GM12878 (cell line): Measurements from ENCODE around the gene TEKT3. TPM values are rescaled to one million over a fixed set of nuclear protein-coding genes. Genes with fewer than 3 reads are reported as not detected.

Experiments
- ATAC-seq: fragments of 200-7000 bp; cut with Tn5 transposase; 3 replicates; pipeline ENCODE4 v1.9.1; 2020; ENCODE audit warnings: mild to moderate bottlenecking, moderate library complexity
- BruUV-seq: library from RNA; stranded (reverse); fragments of 400-500 nt; replicated peaks from 2 replicates; lab custom pipeline; 2021; lab: Mats Ljungman, UMichigan
- CTCF ChIA-PET: fragments of 300-600 bp; sonication (Branson Sonifier 250); formaldehyde crosslinking; extraction: SDS; loops from one replicate; lab custom pipeline; 2021; ENCODE audit warnings: inconsistent platforms; lab: Yijun Ruan, JAX
- POLR2A ChIA-PET: fragments of 350-600 bp; formaldehyde crosslinking; extraction: SDS; loops from one replicate; lab custom pipeline; 2021; ENCODE audit warnings: inconsistent platforms; lab: Charles Lee
- RAD21 ChIA-PET: fragments of 300-600 bp; sonication (Branson Sonifier 250); formaldehyde crosslinking; loops from one replicate; lab custom pipeline; 2023; ENCODE audit warnings: antibody characterized with exemption; ENCODE audit not compliant: unreplicated experiment; lab: Charles Lee
- SMC1A ChIA-PET: fragments of 300-600 bp; sonication (Branson Sonifier 250); formaldehyde crosslinking; loops from one replicate; lab custom pipeline; 2023; ENCODE audit not compliant: unreplicated experiment, uncharacterized antibody; lab: Charles Lee
- DNase-seq: peaks from one replicate; pipeline ENCODE4 v3.0.0-alpha.2; 2011; ENCODE audit warnings: low read depth, low spot score
- FAIRE-seq: peaks from 3 replicates; lab custom pipeline; 2011; peaks lifted over from hg19 to GRCh38; lab: Jason Lieb, UNC
- H2AFZ ChIP-seq: 2 replicates; pipeline ENCODE4 v1.6.0; 2011; ENCODE audit warnings: low read depth, low read length, control low read depth; ENCODE audit not compliant: control insufficient read depth
- H3K27ac ChIP-seq: 2 replicates; pipeline ENCODE4 v1.5.1; 2011; ENCODE audit warnings: control low read depth; ENCODE audit not compliant: control insufficient read depth, insufficient read depth
- H3K27me3 ChIP-seq, 2 experiments: replicated peaks in 1 of 2; 2 replicates each; pipeline versions ENCODE4 v1.6.0 to v1.6.1; 2011; ENCODE audit warnings: low read length in 1 of 2; ENCODE audit not compliant: control insufficient read depth in 2 of 2, insufficient read depth in 2 of 2
- H3K36me3 ChIP-seq, 2 experiments: 2 replicates each; pipeline ENCODE4 v1.5.1; 2011; ENCODE audit warnings: low read length in 1 of 2; ENCODE audit not compliant: control insufficient read depth in 2 of 2, insufficient read depth in 2 of 2
- H3K4me1 ChIP-seq: 2 replicates; pipeline ENCODE4 v1.6.1; 2011; ENCODE audit warnings: mild to moderate bottlenecking, low read length, moderate library complexity, mixed read lengths; ENCODE audit not compliant: control insufficient read depth, insufficient read depth
- H3K4me2 ChIP-seq: 2 replicates; pipeline ENCODE4 v1.6.0; 2011; ENCODE audit warnings: control low read depth; ENCODE audit not compliant: control insufficient read depth, insufficient read depth
- H3K4me3 ChIP-seq: fragments of 200-600 bp; sonication (generic); 2 replicates; pipeline ENCODE4 v1.5.1; 2016
- H3K79me2 ChIP-seq: 2 replicates; pipeline ENCODE4 v1.6.0; 2011; ENCODE audit warnings: low read length; ENCODE audit not compliant: control insufficient read depth, insufficient read depth
- H3K9ac ChIP-seq: 2 replicates; pipeline ENCODE4 v1.8.0; 2011; ENCODE audit warnings: low read length, control low read depth, mixed read lengths; ENCODE audit not compliant: control insufficient read depth, insufficient read depth
- H3K9me3 ChIP-seq: replicated peaks from 3 replicates; pipeline ENCODE4 v1.5.1; 2011; ENCODE audit warnings: mild to moderate bottlenecking, low read length; ENCODE audit not compliant: control insufficient read depth, insufficient read depth
- H4K20me1 ChIP-seq: 2 replicates; pipeline ENCODE4 v1.6.0; 2011; ENCODE audit not compliant: control insufficient read depth, insufficient read depth
- BCL11A ChIP-seq: IDR thresholded peaks from 2 replicates; pipeline ENCODE4 v1.6.1; 2011; ENCODE audit warnings: low read depth, low read length
- CBX3 ChIP-seq: fragments of 200-600 bp; sonication (generic); IDR thresholded peaks from 2 replicates; pipeline ENCODE4 v1.6.1; 2016; ENCODE audit warnings: low read depth, borderline replicate concordance
- CEBPB ChIP-seq, 2 experiments: fragments of 150-350 bp in 1 of 2; IDR thresholded peaks; 2 replicates each; pipeline ENCODE4 v1.6.1; 2012 to 2014; ENCODE audit warnings: low read depth in 2 of 2, low read length in 2 of 2, borderline replicate concordance in 1 of 2, inconsistent platforms in 1 of 2
- EGR1 ChIP-seq, 2 experiments: IDR thresholded peaks; 1 replicate in 1 of 2; 2 replicates in 1 of 2; pipeline ENCODE4 v1.6.1; 2011 to 2012; ENCODE audit warnings: low read depth in 2 of 2, low read length in 2 of 2, borderline replicate concordance in 1 of 2, mild to moderate bottlenecking in 1 of 2, moderate library complexity in 1 of 2
- JUND ChIP-seq: IDR thresholded peaks from 2 replicates; pipeline ENCODE4 v1.6.1; 2012; ENCODE audit warnings: low read depth, mild to moderate bottlenecking, low read length, improper control_type of control experiment, moderate library complexity
- MYB ChIP-seq: fragments of 150-350 bp; IDR thresholded peaks from 2 replicates; pipeline ENCODE4 v1.6.1; 2014; ENCODE audit warnings: mild to moderate bottlenecking, low read depth, low read length, borderline replicate concordance
- SMARCA5 ChIP-seq: fragments of 450-650 bp; IDR thresholded peaks from 2 replicates; pipeline ENCODE4 v1.6.1; 2017; ENCODE audit warnings: mild to moderate bottlenecking
- SP1 ChIP-seq: IDR thresholded peaks from one replicate; pipeline ENCODE4 v1.6.1; 2011; ENCODE audit warnings: low read depth, low read length
- SPI1 ChIP-seq: IDR thresholded peaks from 2 replicates; pipeline ENCODE4 v1.6.1; 2011; ENCODE audit warnings: low read depth, mild to moderate bottlenecking, low read length, moderate library complexity, borderline replicate concordance; ENCODE audit not compliant: insufficient read depth
- STAT3 ChIP-seq: IDR thresholded peaks from 2 replicates; pipeline ENCODE4 v1.6.1; 2011; ENCODE audit warnings: low read depth, low read length, improper control_type of control experiment
- YBX1 ChIP-seq: fragments of 450-650 bp; IDR thresholded peaks from 2 replicates; pipeline ENCODE4 v1.6.1; 2016; ENCODE audit warnings: antibody characterized with exemption
- ZNF384 ChIP-seq: IDR thresholded peaks from 2 replicates; pipeline ENCODE4 v1.6.1; 2012; ENCODE audit warnings: low read depth, mild to moderate bottlenecking, low read length, improper control_type of control experiment, borderline replicate concordance
- WGBS: methylation state at CpG from one replicate; pipeline ENCODE4 v1.1.6; 2016; ENCODE audit warnings: low lambda C conversion rate; ENCODE audit not compliant: insufficient replicate concordance, insufficient coverage; ENCODE audit errors: missing lambda C conversion rate; 5-methylcytosine and 5-hydroxymethylcytosine counted together
- in situ Hi-C: fragments of 300-500 bp; cut with MboI; formaldehyde crosslinking; loops from 9 replicates; pipeline ENCODE4 v1.14.3; 2018; ENCODE audit warnings: mixed read lengths
- intact Hi-C: fragments of 100-400 bp; cut with micrococcal nuclease; formaldehyde crosslinking; loops from one replicate; pipeline ENCODE4 v1.14.2; 2022; ENCODE audit not compliant: unreplicated experiment
- polyA plus RNA-seq, 11 experiments: library from polyadenylated mRNA; depleted of rRNA in 4 of 11; unstranded in 6 of 11; stranded (reverse) in 5 of 11; fragments of >200 nt; fragmentation: Nextera tagmentation in 4 of 11; fragmentation: Illumina TruSeq in 1 of 11; extraction: Ambion mirVana in 4 of 11; extraction: Trizol in 1 of 11; gene quantifications; 1 replicate in 1 of 11; 2 replicates in 10 of 11; pipeline versions ENCODE4 v1.2.1 to v1.2.3, GENCODE V29; 2011 to 2016; ENCODE audit warnings: inconsistent platforms in 2 of 11, missing spikeins in 2 of 11, low read depth in 1 of 11
- total RNA-seq, 4 experiments: library from RNA; depleted of rRNA in 3 of 4; stranded (reverse); fragments of >200 nt in 3 of 4; fragmentation: Illumina TruSeq in 1 of 4; extraction: Trizol in 1 of 4; gene quantifications; 2 replicates each; pipeline versions ENCODE4 v1.2.1 to v1.2.3, GENCODE V29; 2013 to 2021
- TF ChIP-seq, protein P1 (sequence below): fragments of 450-650 bp; formaldehyde crosslinking; IDR thresholded peaks from 2 replicates; pipeline ENCODE4 v1.5.0; 2022; ENCODE audit warnings: mild to moderate bottlenecking, missing genetic modification characterization
- TF ChIP-seq, protein P2 (sequence below): fragments of 450-650 bp; IDR thresholded peaks from 2 replicates; pipeline ENCODE4 v1.6.1; 2014; ENCODE audit warnings: mild to moderate bottlenecking

TEKT3 gene
- total and polyA plus RNA-seq, 10 of the 15 experiments (the other 5 are each of a cell fraction or from before 2014, with no cell fraction given) = 0.15 TPM; not detected in 9

DNA sequence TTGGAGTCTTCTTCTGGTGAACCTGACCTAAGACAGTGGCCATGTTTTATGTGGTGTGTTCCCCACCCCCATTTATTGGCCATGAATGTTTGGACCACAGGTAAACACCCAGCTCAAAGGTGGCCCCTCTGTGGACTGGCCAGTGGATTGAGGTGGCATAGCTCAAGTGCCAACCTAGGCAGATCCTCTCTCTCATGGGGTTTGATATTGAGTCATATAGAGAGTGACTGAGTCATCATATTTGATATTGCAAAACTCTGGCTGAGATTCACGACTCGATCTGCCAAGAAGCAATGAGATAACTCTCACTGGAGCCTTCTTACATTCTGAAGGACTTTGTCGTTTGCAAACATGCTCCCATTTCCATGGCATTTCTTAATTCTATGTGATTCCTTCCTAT is 10.5 kb upstream of the TEKT3 start:
- no peak for ATAC-seq

DNA sequence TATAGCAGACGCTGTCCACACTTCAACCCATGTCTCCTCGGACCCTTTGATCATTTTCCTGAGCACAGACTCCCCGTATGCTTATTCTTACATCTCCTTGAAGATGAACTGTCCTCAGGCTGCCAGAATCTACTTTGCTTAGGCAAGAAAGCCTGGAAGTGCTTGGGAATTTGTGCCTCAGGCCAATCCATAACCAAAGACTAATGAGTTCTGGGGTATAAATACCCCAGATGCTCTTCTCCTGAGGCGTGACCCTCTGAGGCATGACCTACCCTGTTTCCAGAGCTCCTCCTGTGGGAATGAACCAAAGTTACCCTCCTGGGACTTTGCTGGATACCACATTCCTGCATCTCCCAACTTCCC is 10.1 kb upstream of the TEKT3 start:
- Histone ChIP-seq H3K36me3 (no peaks in the 10 kb centered on the region), H3K4me2 (no peak overlapping the region), H3K79me2 (no peaks in the 10 kb centered on the region), H3K9me3 (no peaks in the 10 kb centered on the region), H3K9ac (no peak overlapping the region), H3K27ac (no peak overlapping the region), H3K27me3 (no peaks in the 10 kb centered on the region), H2AFZ (no peak overlapping the region), H3K4me1 (no peaks in the 10 kb centered on the region)
- ChIA-PET POLR2A (no interaction called here), RAD21 (no interaction called here)
- WGBS = 6% methylated on average over 4 of the region's 4 CpGs
- no peak for FAIRE-seq
- no peak for DNase-seq
- BruUV-seq = no TSS peak
- ATAC-seq = no peak
- in situ Hi-C loops = no loop called here
- TF ChIP-seq STAT3 (no peak), ZNF384 (no peak), MYB (no peak), EGR1 (IDR thresholded peaks at IDR 0.05; ENCODE audit: borderline replicate concordance in 1 of 2, low read depth in 2 of 2, low read length in 2 of 2) (no peak), YBX1 (no peak), SP1 (no peak), JUND (no peak), CEBPB (IDR thresholded peaks at IDR 0.05; ENCODE audit: borderline replicate concordance in 1 of 2, low read depth in 2 of 2, low read length in 2 of 2) (no peak)
- TF ChIP-seq, protein P1, sequence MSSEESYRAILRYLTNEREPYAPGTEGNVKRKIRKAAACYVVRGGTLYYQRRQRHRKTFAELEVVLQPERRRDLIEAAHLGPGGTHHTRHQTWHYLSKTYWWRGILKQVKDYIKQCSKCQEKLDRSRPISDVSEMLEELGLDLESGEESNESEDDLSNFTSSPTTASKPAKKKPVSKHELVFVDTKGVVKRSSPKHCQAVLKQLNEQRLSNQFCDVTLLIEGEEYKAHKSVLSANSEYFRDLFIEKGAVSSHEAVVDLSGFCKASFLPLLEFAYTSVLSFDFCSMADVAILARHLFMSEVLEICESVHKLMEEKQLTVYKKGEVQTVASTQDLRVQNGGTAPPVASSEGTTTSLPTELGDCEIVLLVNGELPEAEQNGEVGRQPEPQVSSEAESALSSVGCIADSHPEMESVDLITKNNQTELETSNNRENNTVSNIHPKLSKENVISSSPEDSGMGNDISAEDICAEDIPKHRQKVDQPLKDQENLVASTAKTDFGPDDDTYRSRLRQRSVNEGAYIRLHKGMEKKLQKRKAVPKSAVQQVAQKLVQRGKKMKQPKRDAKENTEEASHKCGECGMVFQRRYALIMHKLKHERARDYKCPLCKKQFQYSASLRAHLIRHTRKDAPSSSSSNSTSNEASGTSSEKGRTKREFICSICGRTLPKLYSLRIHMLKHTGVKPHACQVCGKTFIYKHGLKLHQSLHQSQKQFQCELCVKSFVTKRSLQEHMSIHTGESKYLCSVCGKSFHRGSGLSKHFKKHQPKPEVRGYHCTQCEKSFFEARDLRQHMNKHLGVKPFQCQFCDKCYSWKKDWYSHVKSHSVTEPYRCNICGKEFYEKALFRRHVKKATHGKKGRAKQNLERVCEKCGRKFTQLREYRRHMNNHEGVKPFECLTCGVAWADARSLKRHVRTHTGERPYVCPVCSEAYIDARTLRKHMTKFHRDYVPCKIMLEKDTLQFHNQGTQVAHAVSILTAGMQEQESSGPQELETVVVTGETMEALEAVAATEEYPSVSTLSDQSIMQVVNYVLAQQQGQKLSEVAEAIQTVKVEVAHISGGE = no peak
- TF ChIP-seq, protein P2, sequence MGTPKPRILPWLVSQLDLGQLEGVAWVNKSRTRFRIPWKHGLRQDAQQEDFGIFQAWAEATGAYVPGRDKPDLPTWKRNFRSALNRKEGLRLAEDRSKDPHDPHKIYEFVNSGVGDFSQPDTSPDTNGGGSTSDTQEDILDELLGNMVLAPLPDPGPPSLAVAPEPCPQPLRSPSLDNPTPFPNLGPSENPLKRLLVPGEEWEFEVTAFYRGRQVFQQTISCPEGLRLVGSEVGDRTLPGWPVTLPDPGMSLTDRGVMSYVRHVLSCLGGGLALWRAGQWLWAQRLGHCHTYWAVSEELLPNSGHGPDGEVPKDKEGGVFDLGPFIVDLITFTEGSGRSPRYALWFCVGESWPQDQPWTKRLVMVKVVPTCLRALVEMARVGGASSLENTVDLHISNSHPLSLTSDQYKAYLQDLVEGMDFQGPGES = no peak
- TF ChIP-seq, all 136 proteins: peak for 0
- ChIA-PET CTCF (interaction anchor here (1.2 kb wide), 1 partner anchor 152 kb away, joined by 4 read pairs; no protein-coding TSS in a partner anchor), SMC1A (no interaction called here)
- Histone ChIP-seq H4K20me1 (no peaks in the 10 kb centered on the region), H3K4me3 (no peak overlapping the region)
- intact Hi-C loops = no loop called here

More for the DNA sequence above, 10.5 kb upstream of the TEKT3 start:
- no peaks in the 10 kb centered on the region for H3K9me3 ChIP-seq
- H3K4me3 ChIP-seq = no peak overlapping the region
- H3K4me1 ChIP-seq = no peaks in the 10 kb centered on the region
- no peak overlapping the region for H3K4me2 ChIP-seq
- H2AFZ ChIP-seq = no peak overlapping the region
- ChIA-PET RAD21 (no interaction called here), POLR2A (no interaction called here), CTCF (interaction anchor here (1.2 kb wide), 1 partner anchor 151 kb away, joined by 4 read pairs; no protein-coding TSS in a partner anchor), SMC1A (no interaction called here)
- H3K27me3 ChIP-seq = no peaks in the 10 kb centered on the region
- intact Hi-C loops (no loop called here), in situ Hi-C loops (no loop called here)
- TF ChIP-seq BCL11A = no peak
- TF ChIP-seq CBX3 = no peak
- TF ChIP-seq SPI1 = no peak
- TF ChIP-seq SMARCA5 = no peak
- H3K9ac ChIP-seq = no peak overlapping the region
- no peak for DNase-seq
- BruUV-seq = no TSS peak
- FAIRE-seq = no peak
- H3K27ac ChIP-seq = no peak overlapping the region
- no peaks in the 10 kb centered on the region for H4K20me1 ChIP-seq
- H3K36me3 ChIP-seq = no peaks in the 10 kb centered on the region
- no peaks in the 10 kb centered on the region for H3K79me2 ChIP-seq
- 0% methylated on average over 3 of the region's 3 CpGs for WGBS
